DND-41 (cell line): Measurements from ENCODE around the gene GZF1.

Experiments used
- ATAC-seq: fragments of 200-7000 bp; cut with Tn5 transposase; 3 replicates; pipeline ENCODE4 v1.9.1; 2021; ENCODE audit warnings: low read depth; ENCODE audit not compliant: insufficient read depth
- DNase-seq: peaks from one replicate; pipeline ENCODE4 v3.0.0-alpha.2; 2020
- H2AFZ ChIP-seq: 2 replicates; pipeline ENCODE4 v1.6.0; 2012; ENCODE audit warnings: low read depth, low read length
- H3K27ac ChIP-seq: 2 replicates; pipeline ENCODE4 v1.5.1; 2012; ENCODE audit warnings: low read length, inconsistent platforms
- H3K27me3 ChIP-seq: fragments of 200-600 bp; sonication (generic); 2 replicates; pipeline ENCODE4 v1.6.0; 2012; ENCODE audit warnings: low read length, mild to moderate bottlenecking, inconsistent platforms; ENCODE audit not compliant: insufficient read depth, poor library complexity
- H3K36me3 ChIP-seq: 2 replicates; pipeline ENCODE4 v1.5.1; 2012; ENCODE audit warnings: low read length, inconsistent platforms; ENCODE audit not compliant: insufficient read depth
- H3K4me1 ChIP-seq: 2 replicates; pipeline ENCODE4 v1.5.1; 2012; ENCODE audit warnings: mild to moderate bottlenecking, low read length; ENCODE audit not compliant: insufficient read depth
- H3K4me2 ChIP-seq: 2 replicates; pipeline ENCODE4 v1.6.0; 2012; ENCODE audit warnings: mild to moderate bottlenecking, moderate library complexity, low read length, inconsistent platforms; ENCODE audit not compliant: insufficient read depth
- H3K4me3 ChIP-seq, 2 experiments: fragments of 200-600 bp in 1 of 2; shearing (Covaris generic) in 1 of 2; 2 replicates each; pipeline ENCODE4 v1.5.1; 2012 to 2016; ENCODE audit warnings: inconsistent platforms in 2 of 2, low read length in 2 of 2, mild to moderate bottlenecking in 2 of 2, low read depth in 1 of 2, moderate library complexity in 1 of 2
- H3K79me2 ChIP-seq: 2 replicates; pipeline ENCODE4 v1.6.0; 2012; ENCODE audit warnings: low read length, inconsistent platforms; ENCODE audit not compliant: insufficient read depth
- H3K9ac ChIP-seq: 2 replicates; pipeline ENCODE4 v1.6.0; 2012; ENCODE audit warnings: low read depth, mild to moderate bottlenecking, inconsistent platforms, low read length, moderate library complexity
- H3K9me3 ChIP-seq: 2 replicates; pipeline ENCODE4 v1.5.1; 2012; ENCODE audit warnings: low read length, moderate library complexity, mild to moderate bottlenecking, inconsistent platforms; ENCODE audit not compliant: insufficient read depth, severe bottlenecking
- H4K20me1 ChIP-seq: 2 replicates; pipeline ENCODE4 v1.6.0; 2012; ENCODE audit warnings: low read length; ENCODE audit not compliant: insufficient read depth
- EZH2 ChIP-seq: IDR thresholded peaks from 3 replicates; pipeline ENCODE4 v1.6.1; 2012; ENCODE audit warnings: borderline replicate concordance, low read depth, mild to moderate bottlenecking, moderate library complexity, low read length, inconsistent platforms; ENCODE audit not compliant: severe bottlenecking
- TF ChIP-seq, protein P1 (sequence below): IDR thresholded peaks from 2 replicates; pipeline ENCODE4 v1.5.1; 2012; ENCODE audit warnings: borderline replicate concordance, low read length, moderate library complexity, mild to moderate bottlenecking; ENCODE audit not compliant: poor library complexity, severe bottlenecking; ENCODE audit errors: extremely low read depth

Gene GZF1

DNA sequence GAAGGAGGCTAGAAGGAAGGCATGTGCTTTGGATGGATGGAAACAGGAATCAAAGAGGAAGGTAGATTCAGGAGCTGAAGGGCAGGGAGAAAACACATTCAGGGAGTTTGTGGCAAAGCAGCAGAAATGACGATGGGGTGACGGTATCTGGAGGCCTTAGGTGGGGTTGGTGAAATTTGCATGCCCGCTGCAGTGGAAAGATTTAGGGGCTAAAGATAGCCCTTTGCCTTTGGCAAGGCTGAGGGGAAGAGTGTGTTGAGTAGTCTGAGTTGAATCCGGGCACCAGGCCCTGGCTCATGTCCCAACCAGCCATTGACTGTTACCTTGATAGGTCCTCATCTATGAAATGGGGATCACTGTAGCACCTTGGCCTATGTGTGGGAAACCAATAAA lies 1.3 kb downstream of the GZF1 start:
- H3K4me1 ChIP-seq: peaks cover 75% of the 10 kb centered on the region

DNA sequence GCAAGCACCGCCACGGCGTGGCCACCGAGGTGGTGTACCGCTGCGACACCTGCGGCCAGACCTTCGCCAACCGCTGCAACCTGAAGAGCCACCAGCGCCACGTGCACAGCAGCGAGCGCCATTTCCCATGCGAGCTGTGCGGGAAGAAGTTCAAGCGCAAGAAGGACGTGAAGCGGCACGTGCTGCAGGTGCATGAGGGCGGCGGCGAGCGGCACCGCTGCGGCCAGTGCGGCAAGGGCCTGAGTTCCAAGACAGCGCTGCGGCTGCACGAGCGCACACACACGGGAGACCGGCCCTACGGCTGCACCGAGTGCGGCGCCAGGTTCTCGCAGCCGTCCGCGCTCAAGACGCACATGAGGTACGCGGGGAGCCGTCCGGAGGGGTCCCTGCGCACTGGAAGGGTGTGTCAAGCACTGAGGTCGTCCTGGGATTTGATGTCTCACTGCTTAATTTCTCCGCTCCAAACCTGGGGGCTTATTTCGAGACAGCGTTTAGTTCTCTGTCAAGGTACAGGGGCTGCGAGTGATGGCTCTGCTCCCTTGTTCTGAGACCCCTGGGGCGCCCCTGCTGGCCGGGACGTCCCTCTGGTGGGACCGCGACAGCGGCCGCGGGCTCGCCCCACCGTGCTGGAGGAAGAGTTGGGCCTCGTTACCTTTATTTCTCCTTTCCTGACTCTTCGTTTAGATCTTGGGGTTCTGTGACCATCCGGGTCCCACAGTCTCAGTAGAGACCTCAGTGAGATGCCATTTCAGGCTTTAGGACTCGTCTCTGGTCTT lies 3.6 kb downstream of the GZF1 start:
- no peak overlapping the region for H2AFZ ChIP-seq
- DNase-seq (no peak), ATAC-seq (no peak)
- peaks cover 63% of the 10 kb centered on the region for H3K4me1 ChIP-seq
- peak overlapping the region; percentile 50 for H3K4me2 ChIP-seq
- H3K9ac ChIP-seq: no peak overlapping the region
- H3K9me3 ChIP-seq: no peaks in the 10 kb centered on the region
- no peak overlapping the region for H3K27ac ChIP-seq
- H3K27me3 ChIP-seq: no peaks in the 10 kb centered on the region
- peak overlapping the region in 1 of 2 experiments; percentile 28; a peak in 1 of 4 replicates for H3K4me3 ChIP-seq
- H4K20me1 ChIP-seq: peaks cover 60% of the 10 kb centered on the region
- peaks cover 64% of the 10 kb centered on the region for H3K36me3 ChIP-seq
- peaks cover 84% of the 10 kb centered on the region for H3K79me2 ChIP-seq
- no peak for TF ChIP-seq EZH2
- TF ChIP-seq, protein P1, sequence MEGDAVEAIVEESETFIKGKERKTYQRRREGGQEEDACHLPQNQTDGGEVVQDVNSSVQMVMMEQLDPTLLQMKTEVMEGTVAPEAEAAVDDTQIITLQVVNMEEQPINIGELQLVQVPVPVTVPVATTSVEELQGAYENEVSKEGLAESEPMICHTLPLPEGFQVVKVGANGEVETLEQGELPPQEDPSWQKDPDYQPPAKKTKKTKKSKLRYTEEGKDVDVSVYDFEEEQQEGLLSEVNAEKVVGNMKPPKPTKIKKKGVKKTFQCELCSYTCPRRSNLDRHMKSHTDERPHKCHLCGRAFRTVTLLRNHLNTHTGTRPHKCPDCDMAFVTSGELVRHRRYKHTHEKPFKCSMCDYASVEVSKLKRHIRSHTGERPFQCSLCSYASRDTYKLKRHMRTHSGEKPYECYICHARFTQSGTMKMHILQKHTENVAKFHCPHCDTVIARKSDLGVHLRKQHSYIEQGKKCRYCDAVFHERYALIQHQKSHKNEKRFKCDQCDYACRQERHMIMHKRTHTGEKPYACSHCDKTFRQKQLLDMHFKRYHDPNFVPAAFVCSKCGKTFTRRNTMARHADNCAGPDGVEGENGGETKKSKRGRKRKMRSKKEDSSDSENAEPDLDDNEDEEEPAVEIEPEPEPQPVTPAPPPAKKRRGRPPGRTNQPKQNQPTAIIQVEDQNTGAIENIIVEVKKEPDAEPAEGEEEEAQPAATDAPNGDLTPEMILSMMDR: no peak

More for the DNA sequence above, 1.3 kb downstream of the GZF1 start:
- Histone ChIP-seq H3K9me3 (no peaks in the 10 kb centered on the region), H3K9ac (peak overlapping the region; percentile 89), H3K4me3 (peak overlapping the region; percentile 65 to 77; a peak in 3 of 4 replicates), H3K27me3 (no peaks in the 10 kb centered on the region), H3K36me3 (peaks cover 40% of the 10 kb centered on the region), H3K79me2 (peaks cover 70% of the 10 kb centered on the region), H3K27ac (peak overlapping the region; percentile 90; the same call in 1 of the 2 replicates), H4K20me1 (peaks cover 51% of the 10 kb centered on the region), H3K4me2 (peak overlapping the region; percentile 73), H2AFZ (no peak overlapping the region)
- ATAC-seq (no peak), DNase-seq (no peak)
- TF ChIP-seq, protein P1: no peak
- TF ChIP-seq EZH2: no peak

DNA sequence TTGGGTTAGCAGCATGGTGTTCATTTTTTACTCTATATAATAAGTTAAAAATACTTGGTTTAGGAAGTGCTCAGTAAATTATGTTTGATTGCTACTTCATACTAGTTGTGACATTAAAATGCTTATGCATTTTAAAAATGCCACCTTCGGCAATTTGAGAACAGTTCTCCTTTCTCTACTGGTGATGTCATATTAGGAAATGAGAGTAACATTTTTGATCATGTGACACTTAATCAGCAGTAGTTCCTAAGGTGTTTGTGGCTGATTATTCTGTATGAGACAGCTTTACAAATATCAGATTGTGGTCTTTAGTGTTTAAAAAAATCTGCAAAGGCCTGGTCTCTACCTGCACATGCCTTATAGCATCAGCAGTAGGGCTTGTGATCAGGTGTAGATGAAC lies 4.4 kb downstream of the GZF1 start:
- no peak for DNase-seq
- no peak for ATAC-seq
- Histone ChIP-seq H3K36me3 (peaks cover 72% of the 10 kb centered on the region), H3K27ac (no peak overlapping the region), H3K9me3 (no peaks in the 10 kb centered on the region), H3K4me3 (peak overlapping the region in 1 of 2 experiments; percentile 11; a peak in 1 of 4 replicates), H3K9ac (no peak overlapping the region), H3K27me3 (no peaks in the 10 kb centered on the region), H2AFZ (no peak overlapping the region), H3K4me1 (peaks cover 56% of the 10 kb centered on the region), H3K4me2 (peak overlapping the region; percentile 50; the same call in 1 of the 2 replicates), H3K79me2 (peaks cover 78% of the 10 kb centered on the region), H4K20me1 (peaks cover 60% of the 10 kb centered on the region)
- no peak for TF ChIP-seq EZH2
- TF ChIP-seq, protein P1: no peak
